Mammary epithelial cell (primary cell): ENCODE results near the gene MEGF11.

Experiments used
- EZH2 ChIP-seq: IDR thresholded peaks from 2 replicates; pipeline ENCODE4 v1.6.1; 2012; ENCODE audit warnings: low read length, inconsistent platforms, borderline replicate concordance
- TF ChIP-seq, protein P1 (sequence below), 2 donors: IDR thresholded peaks in 1 of 2; conservative IDR thresholded peaks in 1 of 2; 2 replicates each; pipeline ENCODE4 v1.5.1; 2011 to 2012; ENCODE audit warnings: inconsistent platforms in 2 of 2, low read length in 2 of 2, mild to moderate bottlenecking in 2 of 2, control low read depth in 1 of 2, low read depth in 1 of 2; ENCODE audit not compliant: insufficient read depth in 1 of 2; ENCODE audit errors: extremely low read depth in 1 of 2

GRCh38 chr15:66014635-66015182 is 238.8 kb downstream of the MEGF11 start:
- TF ChIP-seq, protein P1, sequence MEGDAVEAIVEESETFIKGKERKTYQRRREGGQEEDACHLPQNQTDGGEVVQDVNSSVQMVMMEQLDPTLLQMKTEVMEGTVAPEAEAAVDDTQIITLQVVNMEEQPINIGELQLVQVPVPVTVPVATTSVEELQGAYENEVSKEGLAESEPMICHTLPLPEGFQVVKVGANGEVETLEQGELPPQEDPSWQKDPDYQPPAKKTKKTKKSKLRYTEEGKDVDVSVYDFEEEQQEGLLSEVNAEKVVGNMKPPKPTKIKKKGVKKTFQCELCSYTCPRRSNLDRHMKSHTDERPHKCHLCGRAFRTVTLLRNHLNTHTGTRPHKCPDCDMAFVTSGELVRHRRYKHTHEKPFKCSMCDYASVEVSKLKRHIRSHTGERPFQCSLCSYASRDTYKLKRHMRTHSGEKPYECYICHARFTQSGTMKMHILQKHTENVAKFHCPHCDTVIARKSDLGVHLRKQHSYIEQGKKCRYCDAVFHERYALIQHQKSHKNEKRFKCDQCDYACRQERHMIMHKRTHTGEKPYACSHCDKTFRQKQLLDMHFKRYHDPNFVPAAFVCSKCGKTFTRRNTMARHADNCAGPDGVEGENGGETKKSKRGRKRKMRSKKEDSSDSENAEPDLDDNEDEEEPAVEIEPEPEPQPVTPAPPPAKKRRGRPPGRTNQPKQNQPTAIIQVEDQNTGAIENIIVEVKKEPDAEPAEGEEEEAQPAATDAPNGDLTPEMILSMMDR (conservative IDR thresholded peaks at IDR 0.05 in 1 of 2, IDR thresholded peaks at IDR 0.05 in 1 of 2; ENCODE audit: extremely low read depth in 1 of 2, insufficient read depth in 1 of 2, low read depth in 1 of 2, low read length in 2 of 2): no peak
- TF ChIP-seq EZH2: no peak
